HCEC 1CT (cell line): Measurements from ENCODE around the gene BUB1B.
A peak's percentile ranks its signal among the peaks of the same experiment; 100 is the strongest.

Experiments
- DNase-seq: peaks from one replicate; pipeline ENCODE4 v3.0.0-alpha.2; 2017

The BUB1B gene

DNA sequence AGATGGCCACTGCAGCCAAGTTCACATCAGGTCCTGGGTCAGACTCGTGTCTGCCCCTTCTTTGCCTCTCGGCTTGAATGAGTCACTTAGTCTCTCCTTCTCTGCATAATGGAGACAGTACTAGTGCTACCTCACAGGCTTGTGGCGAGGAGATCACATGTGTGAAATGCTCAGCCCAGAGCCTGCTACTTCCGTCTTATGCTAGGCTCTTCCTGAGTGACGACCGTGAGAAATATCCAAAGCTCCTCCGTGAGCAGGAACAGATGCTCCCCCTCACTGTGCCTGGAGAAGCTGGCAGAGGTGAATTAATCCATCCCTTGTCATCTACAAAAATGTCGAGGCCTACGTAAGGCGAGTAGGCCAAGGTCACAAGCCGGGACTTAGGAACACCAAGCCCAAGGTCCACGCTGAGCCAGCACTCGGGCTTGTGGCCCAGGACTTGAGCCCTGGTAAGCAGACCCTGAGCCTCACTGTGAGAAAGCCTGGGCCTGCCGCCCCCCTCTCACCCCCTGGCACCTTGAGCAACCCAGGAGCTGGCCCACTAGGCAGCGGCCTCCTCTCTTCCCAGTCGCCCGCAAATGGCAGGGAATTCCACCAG lies 95.9 kb downstream of the BUB1B start:
- no peak for DNase-seq

DNA sequence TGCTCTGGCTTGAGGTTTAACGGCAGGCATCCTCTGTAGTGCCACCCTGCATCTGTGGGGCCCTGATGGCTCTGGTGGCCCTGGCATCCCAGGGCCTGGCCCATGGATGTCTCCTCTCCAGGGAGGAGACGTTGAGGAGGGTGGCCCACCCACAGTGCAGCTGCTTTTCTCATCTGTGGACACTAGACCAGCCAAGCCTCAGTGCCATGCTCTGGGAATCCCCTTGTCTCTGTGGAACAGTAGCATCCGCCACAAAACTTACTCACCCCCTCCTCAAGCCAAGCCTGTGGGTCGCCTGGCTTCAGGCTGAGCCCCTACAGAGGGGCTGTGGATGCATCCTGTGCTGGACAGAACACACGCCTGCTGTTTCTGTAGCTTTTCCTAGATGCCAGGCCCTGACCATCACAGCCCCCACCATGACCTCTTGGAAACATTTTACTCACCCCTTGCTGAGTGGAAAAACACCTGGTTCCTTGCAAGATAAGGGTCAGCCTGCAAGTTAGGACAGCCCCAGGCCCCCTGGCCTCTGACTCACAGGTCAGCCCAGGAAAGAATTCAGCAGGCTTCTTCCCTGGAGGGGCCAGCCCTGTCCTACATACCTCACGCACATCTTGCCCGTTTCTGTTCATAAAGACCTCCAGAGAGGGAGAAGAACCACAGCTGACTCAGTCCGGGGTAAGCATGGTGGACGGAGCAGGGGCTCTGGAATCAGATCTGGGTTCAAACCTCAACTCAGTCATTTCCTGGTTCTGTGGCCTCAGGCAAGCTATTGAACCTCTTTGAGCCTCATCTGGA lies 97.0 kb downstream of the BUB1B start:
- no peak for DNase-seq

DNA sequence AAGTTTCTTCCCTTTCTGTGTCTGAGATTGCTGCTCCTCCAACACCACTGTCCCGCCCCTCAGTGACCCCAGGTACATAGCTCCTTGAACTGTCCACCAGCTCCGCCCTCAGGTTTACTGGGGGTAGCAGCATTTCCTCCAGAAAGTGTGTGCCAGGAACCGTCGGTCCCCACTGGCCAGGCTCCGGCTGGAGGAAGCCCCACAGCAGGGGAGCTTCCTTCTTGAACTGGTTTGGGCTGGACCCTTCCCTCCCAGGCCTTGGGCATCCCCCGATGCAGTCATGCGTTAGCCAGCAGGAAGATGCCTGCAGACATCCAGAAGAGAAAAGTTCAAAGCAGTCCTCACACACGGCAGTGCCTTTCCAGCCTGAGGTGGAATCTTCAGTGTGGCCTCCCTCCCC lies 97.7 kb downstream of the BUB1B start:
- DNase-seq, result no peak

DNA sequence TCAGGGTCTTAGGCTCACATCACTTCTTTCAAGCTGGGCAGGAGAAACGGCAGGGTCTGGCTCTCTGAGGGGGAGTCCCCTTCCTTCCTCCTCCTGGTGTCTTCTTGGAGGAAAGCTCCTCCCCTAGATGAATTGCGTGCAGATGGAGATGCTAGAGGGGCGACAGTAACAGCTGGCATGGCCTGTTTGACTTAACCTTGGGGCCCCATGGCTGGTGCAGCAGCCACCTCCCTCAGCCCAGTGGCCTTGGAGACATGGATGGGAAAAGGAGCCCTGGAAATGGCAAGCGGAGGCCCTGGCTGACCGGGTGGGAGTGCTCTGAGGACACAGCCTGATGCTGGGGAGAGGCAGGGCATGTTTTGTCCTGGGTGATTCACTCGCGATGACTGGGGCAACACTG lies 98.2 kb downstream of the BUB1B start:
- no peak for DNase-seq

DNA sequence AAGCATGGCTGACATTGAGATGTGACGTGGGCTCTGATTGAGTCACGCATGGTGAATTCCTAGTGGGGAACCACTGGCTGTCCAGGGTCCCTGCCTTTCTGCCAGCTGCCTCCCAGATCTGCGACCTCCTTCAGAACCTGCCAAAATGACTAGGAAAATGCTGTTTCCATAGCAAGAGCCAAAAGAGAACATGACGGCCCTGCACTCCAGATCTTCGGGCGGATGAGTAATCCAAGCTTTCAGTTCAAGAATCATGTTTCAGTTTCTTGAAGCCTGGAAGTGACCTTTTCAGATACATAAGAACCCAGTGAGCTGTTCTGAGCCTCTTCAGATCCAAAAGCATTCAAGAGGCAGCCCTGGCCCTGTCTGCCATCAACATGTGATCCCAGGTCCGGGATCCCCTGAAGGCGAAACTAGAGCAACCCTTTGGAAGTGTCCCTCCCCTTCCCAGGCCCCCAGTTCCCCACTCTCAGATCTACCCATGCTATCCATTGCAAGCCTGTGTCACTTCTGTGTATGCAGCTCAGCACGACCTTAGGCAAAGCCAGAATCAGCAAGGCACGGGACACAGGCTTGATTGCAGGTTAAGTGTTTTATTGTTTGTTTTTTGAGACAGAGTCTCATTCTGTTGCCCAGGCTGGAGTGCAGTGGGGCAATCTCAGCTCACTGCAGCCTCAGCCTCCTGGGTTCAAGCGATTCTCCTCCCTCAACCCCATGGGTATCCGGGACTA lies 102.3 kb downstream of the BUB1B start:
- DNase-seq, result peak; percentile 60

DNA sequence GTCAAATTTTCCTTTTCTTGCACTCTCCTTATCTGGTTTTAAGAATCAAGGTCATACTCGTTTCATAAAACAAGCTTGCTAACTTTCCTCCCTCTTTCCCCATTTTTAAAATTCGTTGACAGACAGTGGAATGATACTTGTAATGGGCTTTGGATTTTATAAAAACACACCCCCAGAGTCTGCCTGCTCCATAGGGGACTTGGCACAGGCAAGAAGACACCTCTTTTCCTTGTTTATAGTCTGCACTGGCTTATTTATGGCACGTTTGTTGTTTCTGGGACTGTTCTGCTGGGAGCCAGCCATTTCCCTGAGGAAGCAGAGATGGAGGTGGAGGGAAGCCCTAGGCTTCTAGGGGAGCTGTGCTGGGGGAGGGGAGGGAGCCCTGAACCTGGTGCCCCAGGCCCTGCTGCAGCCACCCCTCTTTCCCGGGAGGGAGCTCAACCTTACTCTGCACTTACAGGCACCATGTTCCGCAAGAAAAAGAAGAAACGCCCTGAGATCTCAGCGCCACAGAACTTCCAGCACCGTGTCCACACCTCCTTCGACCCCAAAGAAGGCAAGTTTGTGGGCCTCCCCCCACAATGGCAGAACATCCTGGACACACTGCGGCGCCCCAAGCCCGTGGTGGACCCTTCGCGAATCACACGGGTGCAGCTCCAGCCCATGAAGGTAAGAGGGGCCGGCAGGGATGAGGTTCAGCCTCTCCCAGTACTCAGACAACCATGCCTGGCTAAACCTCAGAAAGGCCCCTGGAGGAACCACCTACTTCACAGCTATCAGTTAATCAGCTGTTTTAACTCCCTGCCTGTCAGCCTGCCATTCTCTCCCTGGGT lies 103.7 kb downstream of the BUB1B start:
- DNase-seq, result no peak

DNA sequence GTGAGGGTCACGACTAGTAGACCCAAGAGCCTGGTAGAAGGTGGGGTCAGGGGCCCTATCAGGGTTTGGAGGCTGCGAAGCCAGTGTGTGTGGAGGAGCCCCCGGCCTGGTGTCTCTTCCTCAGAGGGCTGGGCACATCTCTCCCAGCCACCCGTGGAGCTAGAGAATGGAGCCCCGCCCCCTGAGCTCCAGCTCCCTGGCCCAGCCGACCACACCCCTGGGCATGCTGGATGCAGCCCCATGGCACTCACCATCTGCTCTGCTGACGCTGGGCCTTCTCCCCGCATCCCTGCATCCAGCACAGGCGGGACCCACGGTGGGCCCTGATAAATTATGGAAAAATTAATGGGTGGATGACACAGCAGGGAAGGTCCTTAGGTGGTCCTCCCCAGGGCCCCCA lies 104.5 kb downstream of the BUB1B start:
- no peak for DNase-seq

DNA sequence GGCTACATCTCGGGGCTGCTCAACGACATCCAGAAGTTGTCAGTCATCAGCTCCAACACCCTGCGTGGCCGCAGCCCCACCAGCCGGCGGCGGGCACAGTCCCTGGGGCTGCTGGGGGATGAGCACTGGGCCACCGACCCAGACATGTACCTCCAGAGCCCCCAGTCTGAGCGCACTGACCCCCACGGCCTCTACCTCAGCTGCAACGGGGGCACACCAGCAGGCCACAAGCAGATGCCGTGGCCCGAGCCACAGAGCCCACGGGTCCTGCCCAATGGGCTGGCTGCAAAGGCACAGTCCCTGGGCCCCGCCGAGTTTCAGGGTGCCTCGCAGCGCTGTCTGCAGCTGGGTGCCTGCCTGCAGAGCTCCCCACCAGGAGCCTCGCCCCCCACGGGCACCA lies 105.0 kb downstream of the BUB1B start:
- DNase-seq, result no peak

DNA sequence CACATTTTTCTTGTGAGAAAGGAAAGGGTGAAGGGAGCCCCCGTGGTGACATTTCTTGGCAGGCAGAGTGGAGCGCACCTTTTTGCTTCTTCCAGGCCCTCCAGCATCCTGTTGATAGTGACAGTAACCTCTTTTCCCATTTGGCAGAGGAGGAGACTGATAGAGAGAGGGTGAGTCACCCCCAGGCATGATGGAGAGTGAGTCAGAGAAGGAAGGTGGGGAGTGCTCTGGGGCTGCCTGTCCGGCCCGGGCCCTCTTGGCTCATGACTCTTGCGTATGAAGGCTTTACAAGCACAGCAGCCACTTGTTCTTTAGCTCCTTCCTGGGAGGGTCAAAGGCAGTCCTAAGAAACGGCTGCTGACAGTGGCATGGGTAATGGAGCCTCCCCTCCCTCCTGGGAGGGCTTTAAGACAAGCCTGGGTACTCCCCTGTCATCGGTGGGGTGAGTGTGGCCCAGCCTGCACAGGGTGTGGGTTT lies 106.0 kb downstream of the BUB1B start:
- DNase-seq, result peak; percentile 98

DNA sequence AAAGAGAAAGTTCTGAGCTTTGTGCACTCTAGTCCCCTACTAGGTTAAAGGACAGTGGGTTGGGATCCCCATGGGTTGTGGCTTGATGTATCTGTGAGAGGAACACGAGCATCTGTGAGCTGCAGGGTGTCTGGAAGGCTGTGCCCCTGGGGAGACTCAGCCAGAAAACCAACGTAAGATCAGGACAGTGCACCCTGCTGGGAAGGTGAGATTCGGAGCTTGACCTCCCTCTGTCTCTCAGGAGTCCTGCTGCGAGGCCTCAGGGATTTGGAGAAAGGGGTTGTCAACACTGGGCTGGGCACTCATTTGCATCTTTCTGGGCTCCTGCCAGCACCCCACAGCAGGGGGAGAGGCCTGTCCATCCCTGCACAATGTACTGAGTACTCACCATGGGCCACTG lies 106.8 kb downstream of the BUB1B start:
- DNase-seq, result no peak

DNA sequence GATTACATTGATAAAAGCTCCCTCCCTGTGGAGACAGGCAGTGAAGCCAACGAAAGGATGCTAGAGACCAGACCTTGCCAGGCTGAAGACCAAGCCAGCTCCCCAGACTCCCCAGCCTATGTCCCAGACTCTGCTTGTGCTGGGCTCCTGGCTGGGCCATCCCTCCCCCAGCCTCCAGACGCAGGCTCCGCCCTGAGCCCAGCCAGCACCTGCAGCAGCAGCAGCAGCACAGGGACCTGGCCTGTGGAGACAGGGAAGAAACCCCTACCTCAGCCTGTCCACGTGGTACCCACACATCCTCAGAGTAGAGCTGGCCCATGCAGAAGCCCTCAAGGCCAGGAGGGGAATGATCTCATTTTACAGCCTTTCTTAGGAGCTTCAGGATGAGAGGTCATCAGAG lies 108.7 kb downstream of the BUB1B start:
- no peak for DNase-seq

DNA sequence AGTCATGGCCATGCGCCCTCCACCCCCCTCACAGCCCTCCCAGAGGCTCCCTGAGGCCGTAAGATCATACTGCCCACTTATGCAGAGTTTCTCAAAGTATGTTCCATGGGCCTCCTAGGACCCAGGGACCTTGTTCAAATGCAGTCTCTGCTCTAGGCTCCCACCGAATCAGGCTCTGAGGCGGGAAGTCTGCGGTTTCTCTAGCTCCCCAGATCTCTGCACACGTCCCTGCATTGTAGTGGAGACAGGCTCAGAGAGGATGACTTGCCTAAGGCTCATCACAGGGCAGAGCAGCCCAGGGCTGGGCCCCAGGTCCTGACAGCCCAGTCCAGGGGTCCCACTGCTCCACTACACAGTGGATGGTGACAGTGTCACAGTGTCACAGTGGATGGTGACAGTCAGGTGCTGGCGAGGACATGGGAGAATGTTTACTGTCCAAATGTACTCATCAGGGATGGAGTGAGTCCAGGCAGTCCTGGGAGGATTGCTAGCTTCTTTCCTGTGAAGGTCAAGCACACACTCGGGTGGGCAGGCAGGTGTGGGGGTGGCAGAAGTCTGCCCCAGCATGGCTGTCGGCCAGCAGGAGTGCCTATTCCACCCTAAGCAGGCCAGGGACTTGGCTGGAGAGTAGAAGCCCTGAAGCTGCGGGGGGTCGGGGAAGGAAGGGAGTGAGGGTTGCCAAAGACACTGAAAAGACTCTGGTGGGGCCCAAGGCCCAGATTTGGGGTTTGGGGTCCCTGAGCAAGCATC lies 109.6 kb downstream of the BUB1B start:
- no peak for DNase-seq
